ENCODE results near the gene AMMECR1L.
"Not testable (repeated sequence)": the region's sequence is repeated elsewhere in the genome, so short reads cannot be mapped to it uniquely, and the experiment has no call there.

The AMMECR1L gene

DNA sequence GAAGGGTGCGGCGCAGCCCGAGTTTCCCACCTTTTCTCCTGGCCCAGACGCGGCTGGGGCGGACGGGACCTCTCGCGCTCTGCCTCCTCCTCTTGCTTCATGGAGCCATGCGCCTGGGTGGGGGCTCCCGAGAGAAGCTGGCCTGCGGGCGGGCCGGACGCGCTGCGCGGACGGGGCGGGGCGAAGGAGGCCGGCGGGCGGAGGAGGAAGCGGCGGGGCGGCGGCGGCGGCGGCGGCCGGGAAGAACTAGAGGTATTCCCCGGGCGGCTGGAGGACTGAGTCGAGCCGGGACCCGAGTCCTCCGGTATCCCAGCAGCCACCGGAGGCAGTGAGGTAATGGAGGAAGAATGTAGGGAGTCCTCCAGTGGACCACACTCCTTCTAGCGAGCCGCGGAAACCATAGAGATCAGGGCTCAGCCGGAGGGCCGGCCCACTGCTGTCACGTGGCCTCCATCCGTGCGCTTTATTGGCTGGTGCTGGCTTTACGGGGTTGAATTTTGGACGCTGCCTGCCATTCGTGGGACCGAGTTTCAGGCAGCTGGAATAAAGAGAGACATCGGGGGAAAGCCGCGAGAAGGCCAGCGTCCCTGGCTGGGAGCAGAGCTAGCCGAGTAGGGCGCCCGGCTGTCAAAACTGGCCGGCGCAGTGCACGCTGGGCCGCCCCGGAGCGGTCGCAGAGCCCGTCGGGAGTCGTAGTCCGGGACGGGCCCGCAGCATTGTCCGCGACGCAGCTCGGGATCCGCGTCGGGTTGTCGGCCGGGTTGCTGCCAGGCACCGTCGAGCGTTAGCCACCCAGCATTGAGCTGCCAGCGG, at the start of gene AMMECR1L:
Gene AMMECR1L, minus strand, starts transcription at position 177 of the 813 bp plus-strand sequence. CDS start 11,722 bp downstream, outside the sequence.
- peak; percentile 56 for DNase-seq (ENCODE audit: low read depth)

DNA sequence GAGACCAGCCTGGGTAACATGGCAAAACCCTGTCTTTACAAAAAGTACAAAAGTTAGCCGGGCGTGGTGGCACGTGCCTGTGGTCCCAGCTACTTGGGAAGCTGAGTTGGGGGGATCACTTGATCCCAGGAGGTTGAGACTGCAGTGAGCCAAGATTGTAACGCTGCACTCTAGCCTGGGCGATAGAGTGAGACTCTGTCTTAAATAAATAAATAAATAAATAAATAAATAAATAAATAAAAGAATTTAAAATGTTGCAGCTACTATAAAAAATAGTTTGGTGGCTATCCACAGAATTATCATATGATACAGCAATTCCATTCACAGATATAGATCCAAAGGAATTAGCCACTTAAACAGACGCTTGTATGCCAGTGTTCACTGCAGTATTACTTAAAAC, 49.6 kb upstream of the AMMECR1L start:
- no peak for DNase-seq (ENCODE audit: low read depth)

DNA sequence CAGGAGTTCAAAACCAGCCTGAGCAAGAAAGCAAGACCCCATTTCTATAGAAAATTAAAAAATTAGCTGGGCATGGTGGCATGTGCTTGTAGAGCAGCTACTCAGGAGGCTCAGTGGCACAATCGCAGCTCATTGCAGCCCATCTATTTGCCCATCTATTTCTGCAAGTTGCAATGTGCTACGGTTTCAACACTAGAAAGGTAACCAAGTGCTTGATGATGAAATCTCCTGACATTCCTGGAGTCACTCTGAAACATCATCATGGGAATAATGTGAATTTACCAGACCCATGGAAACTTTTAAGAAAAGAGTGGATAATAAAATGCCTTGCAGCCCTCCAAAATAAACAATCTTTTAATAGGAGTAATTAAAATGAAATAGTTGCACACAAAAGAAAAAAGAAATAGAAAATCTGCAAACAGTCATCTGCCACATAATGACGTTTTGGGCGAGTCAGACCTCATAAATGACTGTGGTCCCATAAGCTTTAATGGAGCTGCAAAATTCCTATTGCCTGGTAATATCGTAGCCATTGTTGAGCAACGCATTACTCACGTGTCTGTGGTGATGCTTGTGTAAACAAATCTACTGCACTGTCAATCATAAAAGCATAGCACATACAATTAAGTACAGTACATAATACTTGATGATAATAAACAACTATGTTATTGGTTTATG, 46.6 kb upstream of the AMMECR1L start:
- no peak for DNase-seq (ENCODE audit: low read depth)

DNA sequence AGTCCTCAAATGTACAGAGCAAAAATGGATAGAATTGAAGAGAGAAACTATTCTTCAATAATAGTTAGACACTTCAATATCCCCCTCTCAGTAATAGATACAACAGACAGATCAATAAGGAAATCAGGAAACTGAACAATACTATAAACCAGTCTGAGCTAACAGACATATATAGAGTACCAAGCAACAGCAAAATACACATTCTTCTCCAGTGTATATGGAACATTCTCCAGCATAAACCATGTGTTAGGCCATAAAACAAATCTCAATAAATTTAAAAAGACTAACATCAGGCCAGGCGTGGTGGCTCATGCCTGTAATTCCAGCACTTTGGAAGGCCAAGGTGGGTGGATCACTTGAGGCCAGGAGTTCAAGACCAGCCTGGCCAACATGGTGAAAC, 43.7 kb upstream of the AMMECR1L start:
- DNase-seq (ENCODE audit: low read depth) = no peak

- no peak for DNase-seq (ENCODE audit: low read depth)
Measured at GRCh38 chr2:127927384-127927783, 41.6 kb upstream of the AMMECR1L start.

GRCh38 chr2:127917916-127918315, 32.2 kb upstream of the AMMECR1L start:
- no peak for DNase-seq (ENCODE audit: low read depth)

DNA sequence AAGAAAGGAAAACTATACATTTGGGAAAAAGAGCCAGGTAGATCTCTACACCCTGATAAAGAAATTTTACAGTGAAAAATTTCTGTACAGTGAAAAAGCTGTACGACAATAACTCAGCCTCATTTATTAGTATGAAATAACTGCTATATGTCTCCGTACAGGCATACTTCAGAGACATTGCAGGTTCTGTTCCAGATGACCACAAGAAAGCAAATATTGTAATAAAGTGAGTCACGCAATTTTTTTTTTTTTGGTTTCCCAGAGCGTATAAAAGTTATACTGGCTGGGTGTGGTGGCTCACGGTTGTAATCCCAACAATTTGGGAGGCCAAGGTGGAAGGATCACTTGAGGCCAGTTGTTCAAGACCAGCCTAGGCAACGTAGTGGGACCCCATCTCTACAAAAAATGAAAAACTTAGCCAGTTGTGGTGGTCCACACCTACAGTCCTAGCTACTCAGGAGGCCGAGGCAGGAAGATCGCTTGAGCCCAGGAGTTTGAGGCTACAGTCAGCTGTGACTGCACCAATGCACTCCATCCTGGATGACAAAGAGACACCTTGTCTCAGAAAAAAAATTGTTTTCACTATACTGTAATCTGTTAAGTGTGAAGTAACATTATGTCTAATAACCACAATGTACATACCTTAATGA, 28.2 kb upstream of the AMMECR1L start:
- DNase-seq (ENCODE audit: low read depth) = no peak

- DNase-seq (ENCODE audit: low read depth) = no peak
Measured at GRCh38 chr2:127911737-127912136, 26.0 kb upstream of the AMMECR1L start.

DNA sequence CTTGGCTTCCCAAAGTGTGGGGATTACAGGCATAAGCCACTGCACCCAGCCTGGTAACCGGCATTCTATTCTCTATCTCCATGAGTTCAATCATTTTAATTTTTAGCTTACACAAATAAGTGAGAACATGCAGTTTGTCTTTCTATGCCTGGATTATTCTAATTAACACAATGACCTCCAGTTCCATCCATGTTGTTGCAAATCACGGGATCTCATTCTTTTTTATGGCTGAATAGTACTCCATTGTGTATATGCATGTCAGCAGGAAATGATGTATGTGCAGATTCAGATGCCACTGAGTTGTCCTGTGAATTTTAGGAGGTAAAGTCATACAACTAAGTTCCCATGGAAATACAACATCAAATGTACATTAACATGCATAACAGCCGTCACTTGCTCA, 24.7 kb upstream of the AMMECR1L start:
- DNase-seq (ENCODE audit: low read depth) = no peak

DNA sequence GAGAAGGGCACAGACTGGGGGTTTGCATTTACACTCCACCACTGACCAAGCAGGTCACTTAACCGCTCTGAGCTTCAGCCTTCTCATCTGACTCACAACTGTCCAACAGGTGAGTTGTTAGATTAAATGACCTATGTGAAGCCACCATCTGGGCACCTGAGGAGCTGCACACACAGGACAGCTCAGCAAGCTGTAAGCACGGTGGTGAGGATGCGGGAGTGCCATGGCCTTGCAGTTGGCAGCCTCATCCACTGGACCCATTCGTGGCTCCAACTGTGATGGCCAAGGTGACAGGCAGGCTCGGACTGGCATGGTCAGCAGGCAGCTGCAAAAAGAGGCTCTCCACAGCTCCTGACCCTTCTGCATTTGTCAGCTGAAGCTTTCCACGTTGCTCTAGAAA, 23.3 kb upstream of the AMMECR1L start:
- DNase-seq (ENCODE audit: low read depth) = no peak

DNA sequence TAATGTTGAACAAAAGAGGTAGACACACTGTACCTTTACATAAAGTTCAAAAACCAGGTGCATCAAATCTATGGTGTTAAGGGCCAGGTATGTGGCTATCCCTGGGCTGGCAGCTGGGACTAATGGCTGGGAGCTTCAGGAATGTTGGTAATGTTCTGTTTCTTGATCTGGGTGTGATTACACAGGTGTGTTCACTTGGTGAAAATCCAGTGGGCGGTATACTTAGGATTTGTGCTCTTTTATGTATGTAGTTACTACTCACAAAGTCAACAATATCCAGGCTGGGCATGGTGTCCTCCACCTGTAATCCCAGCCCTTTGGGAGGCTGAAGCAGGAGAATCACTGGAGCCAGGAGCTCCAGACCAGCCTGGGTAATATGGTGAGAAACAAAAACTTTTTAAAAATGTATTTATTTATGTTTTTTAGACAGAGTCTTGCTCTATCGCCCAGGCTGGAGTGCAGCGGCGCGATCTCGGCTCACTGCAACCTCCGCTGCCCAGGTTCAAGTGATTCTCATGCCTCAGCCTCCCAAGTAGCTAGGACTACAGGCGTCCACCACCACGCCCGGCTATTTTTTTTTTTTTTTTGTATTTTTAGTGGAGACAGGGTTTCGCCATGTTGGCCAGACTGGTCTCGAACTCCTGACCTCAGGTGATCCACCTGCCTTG, 22.1 kb upstream of the AMMECR1L start:
- not testable (repeated sequence) for DNase-seq (ENCODE audit: low read depth)

- DNase-seq (ENCODE audit: low read depth) = no peak
Measured at GRCh38 chr2:127906206-127906926, 20.6 kb upstream of the AMMECR1L start.

- no peak for DNase-seq (ENCODE audit: low read depth)
Measured at GRCh38 chr2:127901339-127902056, 15.7 kb upstream of the AMMECR1L start.

GRCh38 chr2:127897531-127898211, 11.9 kb upstream of the AMMECR1L start:
- no peak for DNase-seq (ENCODE audit: low read depth)

GRCh38 chr2:127893494-127893893, 7.7 kb upstream of the AMMECR1L start:
- no peak for DNase-seq (ENCODE audit: low read depth)

DNA sequence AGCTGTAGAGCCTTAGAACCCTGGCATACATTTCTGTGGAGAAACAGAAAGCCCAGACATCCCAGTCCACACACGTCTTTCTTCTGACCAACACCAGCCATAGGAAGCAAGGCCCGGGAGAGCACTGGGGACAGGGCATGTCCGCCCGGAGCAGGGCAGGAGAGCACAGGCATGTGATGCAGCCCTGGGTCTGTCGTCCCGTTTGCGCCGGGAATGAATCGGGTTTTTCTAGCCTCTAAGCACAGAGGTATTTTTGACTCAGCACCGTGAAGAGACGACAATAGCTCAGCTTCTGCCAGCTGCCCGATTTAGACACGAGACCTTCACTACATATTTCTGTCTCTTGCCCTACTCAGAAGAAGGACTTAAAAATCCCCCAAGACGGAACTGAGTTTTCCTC, 7.3 kb upstream of the AMMECR1L start:
- no peak for DNase-seq (ENCODE audit: low read depth)

- DNase-seq (ENCODE audit: low read depth) = no peak
Measured at GRCh38 chr2:127891811-127892210, 6.1 kb upstream of the AMMECR1L start.

DNA sequence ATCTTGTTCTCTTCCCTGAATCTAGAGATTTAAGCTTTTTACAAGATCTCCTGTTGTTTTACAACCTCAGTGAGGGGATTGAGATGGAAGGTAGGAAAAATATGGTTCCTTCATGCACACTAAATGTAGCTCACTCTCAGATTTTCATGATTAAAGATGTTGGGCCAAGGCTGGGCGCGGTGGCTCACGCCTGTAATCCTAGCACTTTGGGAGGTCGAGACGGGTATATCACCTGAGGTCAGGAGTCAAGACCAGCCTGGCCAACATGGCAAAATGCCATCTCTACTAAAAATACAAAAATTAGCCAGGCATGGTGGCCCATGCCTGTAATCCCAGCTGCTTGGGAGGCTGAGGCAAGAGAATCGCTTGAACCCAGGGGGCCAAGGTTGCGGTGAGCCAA, 5.0 kb upstream of the AMMECR1L start:
- DNase-seq (ENCODE audit: low read depth) = not testable (repeated sequence)

GRCh38 chr2:127888772-127889171, 3.0 kb upstream of the AMMECR1L start:
- DNase-seq (ENCODE audit: low read depth) = no peak

DNA sequence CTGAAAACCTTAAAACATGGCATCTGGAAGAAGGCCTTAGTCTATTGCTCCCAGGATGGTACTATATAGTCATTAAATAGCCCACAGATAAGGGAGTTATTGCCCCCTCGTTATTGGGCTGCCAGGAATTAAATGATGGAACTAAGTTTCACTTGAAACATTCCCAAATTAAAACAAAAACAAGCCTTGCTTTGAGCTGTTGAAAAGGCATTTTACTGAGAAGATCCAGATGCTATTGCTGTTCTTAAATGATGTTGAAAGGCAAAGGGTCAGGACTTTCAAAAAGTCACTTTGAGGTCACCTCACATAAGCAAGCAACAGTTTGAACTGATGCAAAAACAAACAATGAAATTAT, 2.0 kb upstream of the AMMECR1L start:
- DNase-seq (ENCODE audit: low read depth) = no peak

All from activated T-helper 9 cell treated with anti-CD3 and anti-CD28 coated beads, Interleukin-2, amount 50 U/mL, for 16 hours (primary cell).